GM23248 (cell line): ENCODE data around the gene IDH3B. TPM values are rescaled to one million over a fixed set of nuclear protein-coding genes. Genes with fewer than 3 reads are reported as not detected.

Source experiments
- DNase-seq: peaks from one replicate; pipeline ENCODE4 v3.0.0-alpha.2; 2015
- H2AFZ ChIP-seq: fragments of 200-600 bp; sonication (generic); 2 replicates; pipeline ENCODE4 v1.6.1; 2016; ENCODE audit warnings: antibody characterized with exemption
- H3F3A ChIP-seq: fragments of 200-600 bp; sonication (generic); 2 replicates; pipeline ENCODE4 v1.6.1; 2016; ENCODE audit warnings: mild to moderate bottlenecking, antibody characterized with exemption, mixed run types; ENCODE audit not compliant: insufficient read depth
- H3K27ac ChIP-seq: fragments of 200-600 bp; sonication (generic); 2 replicates; pipeline ENCODE4 v1.5.1; 2016; ENCODE audit warnings: mild to moderate bottlenecking
- H3K27me3 ChIP-seq: fragments of 200-600 bp; sonication (generic); replicated peaks from 2 replicates; pipeline ENCODE4 v1.6.1; 2016; ENCODE audit warnings: mild to moderate bottlenecking; ENCODE audit not compliant: insufficient read depth
- H3K36me3 ChIP-seq: fragments of 200-600 bp; sonication (generic); 2 replicates; pipeline ENCODE4 v1.6.1; 2016; ENCODE audit warnings: low read depth, mild to moderate bottlenecking
- H3K4me1 ChIP-seq: fragments of 200-600 bp; sonication (generic); 2 replicates; pipeline ENCODE4 v1.6.1; 2016; ENCODE audit warnings: mild to moderate bottlenecking; ENCODE audit not compliant: insufficient read depth
- H3K4me2 ChIP-seq: fragments of 200-600 bp; sonication (generic); one replicate; pipeline ENCODE4 v1.6.1; 2016; ENCODE audit warnings: mild to moderate bottlenecking; ENCODE audit not compliant: unreplicated experiment
- H3K4me3 ChIP-seq: fragments of 200-600 bp; sonication (generic); 2 replicates; pipeline ENCODE4 v1.5.1; 2016; ENCODE audit warnings: mild to moderate bottlenecking
- H3K79me2 ChIP-seq: fragments of 200-600 bp; sonication (generic); 2 replicates; pipeline ENCODE4 v1.6.1; 2016; ENCODE audit warnings: mild to moderate bottlenecking; ENCODE audit not compliant: insufficient read depth
- H3K9ac ChIP-seq: fragments of 200-600 bp; sonication (generic); 2 replicates; pipeline ENCODE4 v1.6.1; 2016; ENCODE audit warnings: mild to moderate bottlenecking
- H3K9me2 ChIP-seq: fragments of 200-600 bp; sonication (generic); 2 replicates; pipeline ENCODE4 v1.6.1; 2016; ENCODE audit warnings: mixed run types, mild to moderate bottlenecking, moderate library complexity; ENCODE audit not compliant: insufficient read depth
- H3K9me3 ChIP-seq: fragments of 200-600 bp; sonication (generic); one replicate; pipeline ENCODE4 v1.6.1; 2017; ENCODE audit warnings: low read depth
- H4K20me1 ChIP-seq: fragments of 200-600 bp; sonication (generic); 2 replicates; pipeline ENCODE4 v1.6.0; 2016; ENCODE audit not compliant: insufficient read depth
- EZH2 ChIP-seq: fragments of 200-600 bp; sonication (generic); IDR thresholded peaks from 2 replicates; pipeline ENCODE4 v1.6.1; 2018; ENCODE audit warnings: antibody characterized with exemption, mild to moderate bottlenecking; ENCODE audit not compliant: insufficient read depth, poor library complexity, severe bottlenecking
- EZH2phosphoT487 ChIP-seq: fragments of 200-600 bp; sonication (generic); IDR thresholded peaks from 2 replicates; pipeline ENCODE4 v1.6.1; 2018; ENCODE audit warnings: antibody characterized with exemption, moderate library complexity, mild to moderate bottlenecking, low read depth; ENCODE audit not compliant: insufficient read depth
- WGBS, 2 experiments: methylation state at CpG; one replicate each; pipeline ENCODE4 v1.1.6; 2015 to 2017; ENCODE audit warnings: low lambda C conversion rate in 2 of 2, low coverage in 1 of 2; ENCODE audit errors: missing lambda C conversion rate in 2 of 2; 5-methylcytosine and 5-hydroxymethylcytosine counted together
- in situ Hi-C: fragments of 300-500 bp; cut with MboI; formaldehyde crosslinking; loops from 2 replicates; pipeline ENCODE4 v1.15.0; 2020
- polyA plus RNA-seq: library from polyadenylated mRNA; unstranded; fragments of >200 nt; fragmentation: Nextera tagmentation; extraction: Ambion mirVana; gene quantifications from 2 replicates; pipeline ENCODE4 v1.2.1, GENCODE V29; 2016
- total RNA-seq: library from RNA; depleted of rRNA; stranded (reverse); fragments of >200 nt; shearing (Covaris generic); gene quantifications from 2 replicates; pipeline ENCODE4 v1.2.3, GENCODE V29; 2014

IDH3B gene
- total and polyA plus RNA-seq, 2 experiments from 2014 or later, result 76.3 to 79.5 TPM

GRCh38 chr20:2617099-2617714 is 46.8 kb downstream of the IDH3B start:
- Histone ChIP-seq H3K4me2 (no peak overlapping the region), H3K36me3 (no peaks in the 10 kb centered on the region), H3K27me3 (peaks cover 47% of the 10 kb centered on the region), H3K9ac (no peak overlapping the region), H2AFZ (no peak overlapping the region), H3K4me3 (no peak overlapping the region), H3K9me2 (no peaks in the 10 kb centered on the region), H3K79me2 (no peaks in the 10 kb centered on the region), H3F3A (0 out of 2 replicates have a peak, but pooled peaks cover 3% of the 10 kb centered on the region), H3K9me3 (no peaks in the 10 kb centered on the region), H3K27ac (no peak overlapping the region), H3K4me1 (no peaks in the 10 kb centered on the region), H4K20me1 (no peaks in the 10 kb centered on the region)
- DNase-seq, result no peak
- whole genome bisulfite sequencing, 2 experiments, result 52 to 56% methylated on average over 16 of the region's 16 CpGs
- TF ChIP-seq EZH2phosphoT487 (no peak), EZH2 (no peak)
- in situ Hi-C loops, result no loop called here

- TF ChIP-seq EZH2 (no peak), EZH2phosphoT487 (no peak)
- WGBS, 2 experiments, result 31 to 38% methylated on average over 9 of the region's 9 CpGs
- DNase-seq, result no peak
- H3K79me2 ChIP-seq, result no peaks in the 10 kb centered on the region
- in situ Hi-C loops, result no loop called here
- no peak overlapping the region for H3K4me3 ChIP-seq
- no peaks in the 10 kb centered on the region for H3K4me1 ChIP-seq
- H3K27me3 ChIP-seq, result peaks cover 45% of the 10 kb centered on the region
- no peaks in the 10 kb centered on the region for H3K9me2 ChIP-seq
- H3K27ac ChIP-seq, result no peak overlapping the region
- H3F3A ChIP-seq, result 0 out of 2 replicates have a peak, but pooled peaks cover 3% of the 10 kb centered on the region
- no peaks in the 10 kb centered on the region for H4K20me1 ChIP-seq
- H2AFZ ChIP-seq, result no peak overlapping the region
- H3K9ac ChIP-seq, result no peak overlapping the region
- no peak overlapping the region for H3K4me2 ChIP-seq
- H3K9me3 ChIP-seq, result no peaks in the 10 kb centered on the region
- no peaks in the 10 kb centered on the region for H3K36me3 ChIP-seq
Observed at GRCh38 chr20:2616634-2617033, 47.4 kb downstream of the IDH3B start.

GRCh38 chr20:2612073-2612472 is 51.9 kb downstream of the IDH3B start:
- no peak for TF ChIP-seq EZH2phosphoT487
- no peak overlapping the region for H3K27ac ChIP-seq
- in situ Hi-C loops, result no loop called here
- no peak for DNase-seq
- no peak overlapping the region for H3K4me3 ChIP-seq
- peaks cover 46% of the 10 kb centered on the region for H3K27me3 ChIP-seq
- H3K9me2 ChIP-seq, result no peaks in the 10 kb centered on the region
- no peak overlapping the region for H3K4me2 ChIP-seq
- H3K4me1 ChIP-seq, result no peaks in the 10 kb centered on the region
- H4K20me1 ChIP-seq, result no peaks in the 10 kb centered on the region
- H2AFZ ChIP-seq, result no peak overlapping the region
- H3K9ac ChIP-seq, result no peak overlapping the region
- no peaks in the 10 kb centered on the region for H3K36me3 ChIP-seq
- no peaks in the 10 kb centered on the region for H3K9me3 ChIP-seq
- no peaks in the 10 kb centered on the region for H3K79me2 ChIP-seq
- no peaks in the 10 kb centered on the region for H3F3A ChIP-seq
- WGBS, 2 experiments, result 16 to 26% methylated on average over 3 of the region's 3 CpGs

GRCh38 chr20:2610941-2611720 is 52.9 kb downstream of the IDH3B start:
- H3K79me2 ChIP-seq, result no peaks in the 10 kb centered on the region
- TF ChIP-seq EZH2phosphoT487 (no peak), EZH2 (no peak)
- H3F3A ChIP-seq, result no peaks in the 10 kb centered on the region
- H3K27me3 ChIP-seq, result peaks cover 40% of the 10 kb centered on the region
- no peak overlapping the region for H3K4me2 ChIP-seq
- no peaks in the 10 kb centered on the region for H4K20me1 ChIP-seq
- in situ Hi-C loops, result no loop called here
- no peaks in the 10 kb centered on the region for H3K9me2 ChIP-seq
- no peak overlapping the region for H3K9ac ChIP-seq
- no peak for DNase-seq
- no peaks in the 10 kb centered on the region for H3K4me1 ChIP-seq
- H3K36me3 ChIP-seq, result no peaks in the 10 kb centered on the region
- no peak overlapping the region for H3K27ac ChIP-seq
- H3K9me3 ChIP-seq, result no peaks in the 10 kb centered on the region
- no peak overlapping the region for H3K4me3 ChIP-seq
- H2AFZ ChIP-seq, result no peak overlapping the region
- WGBS, 2 experiments, result 18 to 19% methylated on average over 6 of the region's 6 CpGs
